HG02759 (cell line): ENCODE results near the gene OSBPL3.

ENCODE experiments used
- ATAC-seq: cut with Tn5 transposase; IDR thresholded peaks from one replicate; pipeline ENCODE4 v1.9.1; 2021; ENCODE audit warnings: mild to moderate bottlenecking, moderate library complexity; ENCODE audit not compliant: unreplicated experiment

The OSBPL3 gene

DNA sequence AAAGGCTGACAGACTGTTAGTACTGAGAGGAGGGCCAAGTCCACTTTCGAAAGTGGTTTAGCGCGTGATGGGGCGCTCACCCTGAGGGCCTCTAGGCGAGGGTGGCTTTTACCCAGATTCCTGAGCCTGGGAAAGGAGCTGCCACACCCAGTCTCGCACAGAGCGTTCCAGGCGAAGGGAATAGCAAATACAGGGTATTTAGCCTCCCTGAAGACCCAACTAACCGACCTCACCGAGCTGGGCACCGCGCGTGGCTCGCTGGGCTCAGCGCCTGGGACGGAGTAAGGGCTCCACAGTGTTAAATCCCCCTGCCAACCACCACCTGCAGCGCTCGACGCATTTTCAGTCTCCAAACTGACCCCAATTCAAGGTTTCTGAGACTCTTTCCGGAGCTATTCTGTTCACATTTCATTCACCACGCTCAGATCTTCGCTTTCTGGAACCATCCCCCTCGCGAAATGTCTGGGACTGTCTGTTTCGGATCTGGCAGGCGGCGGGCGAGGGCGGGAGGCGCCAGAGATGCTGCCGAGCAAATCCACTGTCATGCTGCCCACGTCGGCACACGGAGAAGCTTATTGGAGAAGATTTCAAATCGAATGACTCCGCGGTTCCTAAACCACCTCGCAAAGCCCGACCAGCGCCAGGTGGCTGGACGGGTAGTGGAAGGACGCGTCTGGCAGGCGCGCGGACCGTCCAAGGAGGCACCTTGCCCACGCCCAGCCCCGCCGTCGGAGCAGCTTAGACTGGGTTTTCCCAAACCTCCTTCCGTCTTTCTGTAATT is 1.4 kb upstream of the OSBPL3 start:
- no peak for ATAC-seq

DNA sequence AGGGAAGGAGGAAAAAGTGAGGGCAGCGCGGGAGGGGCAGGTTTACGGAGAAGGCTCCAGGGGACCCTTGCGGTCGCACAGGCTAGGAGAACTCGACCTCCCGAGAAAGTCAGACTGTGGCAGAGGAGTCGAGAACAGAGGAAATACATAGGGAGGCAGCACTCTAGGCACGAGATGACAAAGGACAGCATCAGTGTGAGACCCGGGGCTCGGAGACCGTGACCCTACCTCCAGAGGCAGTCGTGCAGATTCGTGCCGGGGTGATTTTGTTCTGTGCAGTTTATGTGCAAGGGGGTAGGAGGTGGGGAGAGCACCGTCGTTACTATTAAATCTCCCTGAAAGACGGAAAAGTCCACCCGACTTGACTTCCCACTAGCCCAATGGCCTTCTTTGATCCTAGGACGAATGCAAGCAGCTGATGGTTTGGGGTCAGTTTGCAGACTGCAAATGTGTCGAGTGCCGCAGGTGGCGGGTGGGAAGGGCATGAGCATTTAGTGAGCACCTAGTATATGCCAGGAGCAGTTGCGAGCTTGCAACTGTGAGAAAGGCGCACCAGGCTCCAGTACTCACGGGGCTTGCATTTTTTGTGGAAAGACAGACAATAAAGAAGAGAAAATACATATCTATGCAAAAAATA is 674 bp upstream of the OSBPL3 start:
- peak; percentile 18 for ATAC-seq

DNA sequence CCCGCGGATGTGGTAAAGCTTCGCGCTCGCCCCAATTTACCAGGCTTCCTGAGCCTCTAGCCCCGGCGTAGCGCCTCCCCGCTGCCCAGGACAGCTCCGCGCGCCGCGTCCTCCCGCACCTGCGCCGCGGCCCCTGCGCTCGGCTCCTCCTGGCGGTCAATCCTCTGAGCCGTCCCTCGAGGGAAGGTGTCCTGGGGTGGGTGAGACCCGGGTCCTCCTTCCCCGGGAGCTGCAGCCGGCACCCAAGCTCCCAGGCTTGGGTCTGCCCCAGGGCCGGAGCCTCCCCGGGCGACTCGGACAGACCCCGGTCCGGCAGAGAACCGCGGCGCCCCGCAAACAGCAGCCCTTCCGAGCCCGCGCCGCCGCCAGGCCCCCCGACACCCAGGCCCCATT is 512 bp downstream of the OSBPL3 start:
- peak; percentile 43 for ATAC-seq

DNA sequence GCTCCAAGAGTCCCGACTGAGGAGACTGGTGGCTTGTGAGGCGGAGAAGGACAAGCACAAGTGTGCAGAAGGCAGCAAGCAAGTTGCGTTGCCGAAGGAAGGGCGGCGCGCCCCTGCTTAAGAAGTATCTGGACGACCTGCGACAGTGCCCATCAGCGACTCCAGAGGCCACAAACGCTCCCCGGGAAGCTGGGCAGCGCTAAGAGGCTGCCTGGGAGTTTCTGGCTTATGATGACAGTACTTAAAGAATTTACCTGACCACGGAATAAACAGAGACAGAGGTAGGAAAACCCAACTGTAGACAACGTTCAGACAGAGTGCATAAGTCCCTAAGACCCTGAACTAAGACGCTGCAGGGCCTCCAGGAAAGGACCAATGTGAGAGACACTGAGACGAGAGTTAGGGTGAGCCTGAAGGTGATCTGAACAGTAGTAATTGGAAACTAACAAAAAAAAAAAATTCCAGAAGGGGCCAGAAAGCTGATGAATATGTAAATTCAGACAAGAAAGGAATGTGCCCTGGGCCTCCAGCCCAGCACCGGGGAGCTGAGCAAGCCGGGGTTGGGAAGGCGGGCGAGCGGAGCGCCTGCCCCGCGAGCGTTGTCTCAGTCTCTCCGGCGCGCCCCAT is 1.0 kb downstream of the OSBPL3 start:
- peak; percentile 0 for ATAC-seq

DNA sequence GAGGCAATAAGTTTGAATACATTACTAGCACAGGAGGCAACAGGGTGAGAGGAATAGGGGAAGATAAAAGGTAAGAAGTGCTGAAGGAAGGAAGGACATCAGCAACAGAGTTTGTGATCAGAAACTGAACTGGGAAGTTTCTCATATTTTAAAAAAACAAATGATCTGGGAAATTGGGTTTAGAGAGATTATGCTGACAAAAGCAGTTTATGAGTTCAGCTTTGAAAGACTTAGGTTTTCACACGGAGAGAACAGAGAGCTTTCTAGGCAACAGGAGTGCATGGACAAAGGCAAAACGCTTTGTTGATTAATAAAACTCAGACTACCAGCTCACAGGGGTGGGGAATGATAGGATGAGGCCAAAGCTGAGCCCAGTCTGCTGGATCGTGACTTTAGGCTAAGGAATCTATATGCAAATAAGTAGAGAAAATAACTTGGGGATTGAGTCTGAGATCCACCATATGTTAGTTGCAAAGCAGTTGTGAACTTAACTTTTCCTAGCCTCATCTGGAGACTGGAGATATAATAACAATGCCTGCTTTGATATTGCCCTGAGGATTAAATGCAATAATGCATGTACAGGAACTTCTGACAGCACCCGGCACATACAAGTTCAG is 4.2 kb downstream of the OSBPL3 start:
- no peak for ATAC-seq

DNA sequence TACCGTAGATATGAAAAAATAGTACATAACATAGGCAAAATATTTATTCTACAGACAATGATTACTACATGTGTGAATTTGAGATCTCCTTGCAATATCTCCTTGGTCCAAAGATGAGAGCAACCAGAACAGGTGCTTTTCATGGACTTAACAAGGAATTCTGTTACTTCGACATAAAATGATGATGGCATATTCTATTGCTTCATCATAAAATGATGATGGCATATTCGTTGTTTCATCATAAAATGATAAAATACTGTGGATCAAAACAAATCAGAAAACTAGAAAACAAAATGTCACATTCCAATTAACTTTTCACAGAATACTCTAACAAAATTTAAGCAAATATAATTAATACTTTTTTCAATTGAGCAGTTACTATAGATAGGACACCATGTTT is 4.8 kb downstream of the OSBPL3 start:
- no peak for ATAC-seq

DNA sequence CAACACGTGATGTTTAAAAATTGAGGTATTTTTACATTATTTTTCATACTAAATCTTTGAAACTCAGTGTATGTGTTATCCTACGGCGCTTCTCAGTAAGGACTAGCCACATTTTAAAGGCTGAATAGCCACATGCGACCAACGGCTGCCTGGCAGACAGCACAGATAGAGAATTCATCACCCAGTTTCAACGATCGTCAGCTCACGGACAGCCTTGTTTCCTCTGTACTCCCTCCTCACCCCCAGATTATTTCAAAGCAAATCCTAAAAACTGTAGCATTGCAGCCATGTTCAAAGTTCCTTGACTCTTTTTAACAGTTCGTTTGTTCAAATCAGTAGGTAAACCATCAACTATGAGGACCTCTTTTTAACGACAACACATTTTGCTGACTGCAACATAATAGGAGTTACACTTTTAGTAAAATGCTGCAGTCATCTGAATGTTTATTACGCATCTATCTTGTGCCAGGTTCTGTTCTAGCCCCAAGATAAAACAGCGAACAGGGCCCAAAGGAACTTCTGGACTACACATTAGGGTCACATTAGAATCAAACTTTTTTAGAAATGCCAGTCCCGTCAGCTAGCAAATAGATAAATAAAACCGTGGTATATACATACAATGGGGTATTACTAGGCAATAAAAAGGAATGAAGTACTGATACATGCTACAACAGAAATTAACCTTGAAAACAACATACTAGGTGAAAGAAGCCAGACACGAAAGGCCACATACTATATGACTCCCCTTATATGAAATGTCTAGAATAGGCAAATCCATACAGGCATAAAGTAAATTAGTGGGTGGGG is 5.7 kb downstream of the OSBPL3 start:
- ATAC-seq = no peak

DNA sequence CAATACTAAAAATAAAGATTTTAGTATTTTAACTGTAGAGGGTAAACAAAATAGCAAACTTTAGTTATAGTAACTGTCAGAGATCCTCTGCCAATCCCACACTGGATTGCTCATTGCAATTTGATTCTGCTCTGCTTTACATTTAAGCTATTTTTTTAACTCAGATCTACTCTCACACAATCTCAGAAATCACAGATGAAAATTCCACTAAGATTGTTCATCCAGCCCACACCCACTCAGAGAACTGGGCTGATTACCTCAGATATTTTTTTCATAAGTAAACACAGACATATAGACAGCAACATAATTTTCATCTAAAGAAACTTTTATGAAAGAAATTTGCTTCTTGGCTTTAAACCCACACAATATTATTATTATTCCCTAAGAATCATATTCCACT is 7.0 kb downstream of the OSBPL3 start:
- no peak for ATAC-seq

DNA sequence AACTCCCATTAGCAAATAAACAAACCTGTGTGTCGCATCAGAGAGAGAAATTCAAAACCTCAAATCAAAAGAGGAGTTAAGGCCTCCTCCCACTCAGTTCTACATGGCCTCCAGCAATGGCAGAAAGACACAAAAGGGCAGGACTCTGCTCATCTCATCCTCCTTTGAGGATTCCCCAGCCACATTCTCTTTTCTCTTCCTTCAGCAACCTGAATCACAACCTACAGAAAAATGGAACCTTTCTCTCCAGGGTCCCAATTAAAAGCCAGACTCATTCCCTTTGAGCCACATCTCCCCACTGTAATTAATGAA is 7.9 kb downstream of the OSBPL3 start:
- no peak for ATAC-seq

DNA sequence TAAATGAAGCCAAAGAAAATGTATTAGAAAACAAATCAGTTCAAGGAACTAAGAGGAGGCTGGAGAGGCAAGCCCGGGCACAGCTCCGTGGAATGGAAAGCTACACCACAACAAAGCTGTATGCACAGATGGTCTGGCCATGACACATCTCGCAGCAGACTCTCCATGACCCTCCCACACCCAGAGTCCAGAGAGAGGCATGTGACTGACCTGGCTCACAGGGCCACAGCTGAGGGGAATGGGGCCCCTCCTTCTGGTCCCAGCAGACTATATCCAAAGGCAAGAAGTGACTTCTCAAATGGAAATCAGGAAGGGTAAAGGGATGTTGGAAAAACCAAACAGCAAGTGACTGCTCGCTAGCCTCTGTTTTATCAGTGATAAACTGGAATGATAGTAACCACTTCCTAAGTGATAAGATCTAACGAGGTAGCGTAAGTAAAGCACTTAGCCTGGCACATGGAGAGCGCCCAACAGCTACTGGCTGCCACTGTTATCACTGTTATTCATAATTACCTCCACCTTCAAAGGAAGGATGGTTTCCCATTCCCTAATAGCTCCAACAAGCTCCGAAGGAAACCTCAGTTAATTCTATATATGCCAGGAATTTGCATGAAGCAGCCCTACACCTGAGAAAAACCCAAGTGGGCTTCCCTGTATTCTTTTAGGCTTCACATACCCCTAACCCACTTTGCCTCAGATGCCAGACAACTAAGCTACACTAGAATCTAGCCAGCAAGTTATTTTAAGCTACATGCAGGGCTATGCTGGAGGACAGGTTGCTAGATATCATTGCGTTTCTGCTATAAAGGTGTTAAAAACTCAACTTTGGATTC is 8.4 kb downstream of the OSBPL3 start:
- no peak for ATAC-seq

DNA sequence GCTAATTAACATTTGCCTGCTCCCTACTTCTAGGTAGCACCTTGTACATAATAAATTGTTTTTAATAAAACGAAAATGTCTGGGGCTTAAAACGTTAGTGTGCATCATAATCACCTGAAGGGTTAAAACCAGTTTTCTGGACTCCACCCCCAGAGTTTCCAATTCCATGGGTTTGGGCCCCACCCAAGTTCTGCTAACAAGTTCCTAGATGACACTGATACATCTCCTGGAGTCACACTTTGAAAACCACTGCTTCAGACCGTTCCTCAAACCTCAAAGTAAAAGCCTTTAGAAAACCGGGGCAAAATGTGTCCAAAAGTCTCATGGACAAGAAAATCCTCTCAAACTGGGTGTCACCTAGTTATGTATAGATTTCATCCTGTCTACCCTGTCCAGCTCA is 9.3 kb downstream of the OSBPL3 start:
- no peak for ATAC-seq

DNA sequence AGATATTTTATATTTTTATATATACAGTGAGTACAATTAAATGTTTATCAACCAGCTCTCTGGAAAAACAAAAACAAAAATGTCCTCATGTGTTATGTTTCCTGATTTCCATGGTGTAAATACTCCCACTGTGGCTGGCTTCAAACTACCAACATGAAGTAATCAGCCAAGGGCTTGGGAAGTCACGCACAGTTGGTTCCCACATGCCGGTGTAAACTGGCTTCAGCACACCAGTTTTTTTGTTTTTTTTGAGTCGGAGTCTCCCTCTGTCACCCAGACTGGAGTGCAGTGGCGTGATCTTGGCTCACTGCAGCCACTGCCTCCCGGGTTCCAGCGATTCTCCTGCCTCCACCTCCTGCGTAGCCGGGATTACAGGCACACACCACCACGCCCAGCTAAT is 11.8 kb downstream of the OSBPL3 start:
- ATAC-seq = no peak

DNA sequence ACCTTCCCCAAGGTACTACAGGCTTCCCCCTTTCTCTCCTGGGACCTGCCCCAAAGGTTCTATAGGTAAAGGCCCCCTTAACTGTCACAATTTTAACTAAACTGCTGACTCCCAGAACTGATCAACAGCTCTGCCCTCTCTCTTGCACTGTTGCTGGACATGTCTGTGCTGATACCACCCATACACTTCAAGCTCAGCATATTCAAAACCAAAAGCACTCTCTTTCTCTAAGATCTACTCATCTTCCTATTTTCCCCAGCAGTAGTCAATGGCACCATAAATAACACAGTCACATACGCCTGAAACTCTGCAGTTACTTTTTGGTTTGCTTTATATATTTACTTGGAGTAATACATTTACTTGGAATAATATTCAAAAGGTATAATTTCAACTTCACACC is 12.3 kb downstream of the OSBPL3 start:
- ATAC-seq = no peak

DNA sequence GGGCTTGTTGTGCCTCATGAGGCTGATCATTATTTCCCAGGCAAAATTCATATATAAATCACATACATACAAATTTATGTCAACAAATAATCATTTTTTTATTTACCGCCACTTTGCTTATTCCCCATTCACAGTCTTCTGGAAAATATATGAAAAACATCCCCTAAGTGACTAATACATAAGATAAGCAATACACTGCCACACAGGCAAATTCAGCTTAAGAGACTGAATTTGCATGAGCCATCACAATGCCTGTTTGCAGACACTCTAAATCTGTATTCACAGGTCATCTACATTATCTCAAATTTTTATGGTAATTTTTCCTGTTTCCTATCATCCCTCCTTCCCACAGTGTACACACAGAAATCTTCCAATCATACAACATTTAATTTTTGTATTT is 13.2 kb downstream of the OSBPL3 start:
- ATAC-seq = no peak

DNA sequence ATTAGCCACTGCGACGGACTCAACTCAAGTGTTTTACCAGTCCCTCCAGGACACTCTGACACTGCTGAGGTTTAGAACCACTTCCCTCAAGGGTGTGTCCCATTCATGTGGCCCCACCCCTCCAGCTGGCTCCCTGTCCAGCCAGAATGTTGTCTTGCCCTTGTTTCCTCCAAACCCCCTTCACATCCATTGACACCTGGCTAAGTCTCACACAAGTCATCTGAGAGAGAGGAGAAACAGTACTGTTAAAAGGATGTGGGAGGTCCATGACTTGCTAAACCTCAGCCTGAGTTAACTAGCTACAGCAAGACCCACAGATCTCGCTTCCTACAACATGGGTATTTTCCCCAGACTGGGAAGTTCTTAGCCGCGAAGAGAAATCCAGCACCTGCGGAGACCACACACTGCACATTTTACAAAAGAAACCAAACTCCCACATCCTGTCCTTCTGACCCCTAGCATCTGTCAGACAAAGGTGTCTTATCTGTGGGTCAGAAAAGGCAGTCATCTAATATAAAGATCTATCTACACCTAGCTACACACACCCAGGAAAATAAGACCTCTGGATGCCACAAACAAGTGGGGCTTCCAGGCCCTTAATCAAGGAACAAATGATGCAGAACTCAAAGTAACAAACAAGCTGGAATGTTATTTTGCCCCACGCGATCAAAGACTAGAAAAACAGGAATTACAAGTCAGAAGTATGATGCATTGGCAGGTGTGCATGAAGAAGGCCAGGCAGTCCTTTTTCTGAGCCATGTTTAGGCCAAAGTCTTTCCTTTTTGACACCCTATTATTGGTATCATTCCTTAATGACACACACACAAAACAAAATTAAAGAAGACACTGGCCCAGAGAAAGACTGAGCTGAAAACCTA is 13.9 kb downstream of the OSBPL3 start:
- peak; percentile 91 for ATAC-seq

DNA sequence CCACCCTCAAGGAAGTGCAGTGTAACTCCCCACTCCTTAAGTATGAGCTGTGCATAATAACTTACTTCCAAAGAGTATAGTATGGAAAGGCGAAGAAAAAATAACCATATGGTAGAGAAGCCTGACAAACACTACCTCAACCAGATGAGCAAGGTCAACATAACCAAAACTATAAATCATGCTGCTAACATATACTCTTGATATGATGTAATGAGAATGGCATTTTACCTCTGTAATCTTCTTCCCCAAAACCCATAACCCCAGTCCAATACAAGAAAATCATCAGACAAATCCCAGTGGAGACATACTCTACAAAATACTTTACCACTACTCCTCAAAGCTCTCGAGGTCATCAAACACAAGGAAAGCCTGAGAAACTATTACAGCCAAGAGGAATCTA is 15.8 kb downstream of the OSBPL3 start:
- ATAC-seq = no peak

DNA sequence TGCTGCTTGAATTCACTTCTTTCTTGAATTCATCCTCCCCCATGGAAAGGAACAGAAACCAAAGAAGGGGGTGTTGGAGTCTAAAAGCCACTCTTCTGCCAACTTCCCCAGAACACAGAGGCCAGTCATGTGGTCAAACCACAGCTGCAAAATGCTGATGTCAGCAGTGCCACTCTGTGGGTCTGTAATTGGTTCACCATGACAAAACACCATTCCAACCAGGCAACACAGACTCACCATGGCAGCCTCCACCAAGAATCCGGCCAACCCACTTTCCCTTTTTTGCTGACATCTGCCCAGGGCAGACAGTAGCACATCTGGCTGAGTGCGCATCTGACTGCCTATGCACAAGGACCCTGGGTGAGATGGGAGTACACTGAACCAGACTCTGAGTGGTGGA is 16.8 kb downstream of the OSBPL3 start:
- ATAC-seq = peak; percentile 33

DNA sequence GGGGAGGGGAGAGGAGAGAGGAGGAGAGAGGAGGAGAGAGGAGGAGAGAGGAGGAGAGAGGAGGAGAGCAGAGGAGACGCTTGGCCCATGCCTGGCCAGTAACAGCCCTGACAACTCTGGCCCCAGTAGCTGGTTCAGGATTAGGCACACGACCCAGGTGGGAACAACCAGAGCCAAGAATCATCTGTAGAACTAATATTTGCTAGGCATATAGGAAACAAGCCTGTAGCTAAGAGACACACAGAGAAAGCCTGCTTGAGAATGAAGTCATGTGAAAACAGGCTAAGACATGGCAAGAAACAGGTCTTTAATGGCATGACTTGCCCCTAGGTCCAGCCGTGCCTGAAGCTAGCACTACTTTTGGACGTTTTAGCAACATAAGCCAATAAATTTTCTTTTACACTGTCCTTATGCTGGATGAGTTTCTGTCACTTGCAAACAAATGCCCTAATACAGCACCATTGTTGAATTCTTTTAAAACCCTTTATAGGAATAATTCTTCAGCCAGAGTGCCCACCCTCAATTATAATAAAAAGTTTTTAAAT is 17.5 kb downstream of the OSBPL3 start:
- no peak for ATAC-seq
